B cell (primary cell): ENCODE data around the gene NPW. TPM values are rescaled to one million over a fixed set of nuclear protein-coding genes. Genes with fewer than 3 reads are reported as not detected.
A peak's percentile ranks its signal among the peaks of the same experiment; 100 is the strongest.

Experiments used
- ATAC-seq: fragments of 200-7000 bp; cut with Tn5 transposase; one replicate; pipeline ENCODE4 v1.10.0; 2021; ENCODE audit warnings: low read depth, mild to moderate bottlenecking, moderate number of reproducible peaks, moderate library complexity
- CTCF ChIA-PET: fragments of 350-600 bp; sonication (Branson Sonifier 250); formaldehyde crosslinking; loops from one replicate; lab custom pipeline; 2021; ENCODE audit warnings: antibody characterized with exemption, inconsistent platforms; lab: Charles Lee
- POLR2A ChIA-PET: fragments of 350-600 bp; sonication (Branson Sonifier 250); formaldehyde crosslinking; loops from one replicate; lab custom pipeline; 2021; ENCODE audit warnings: antibody characterized with exemption; lab: Charles Lee
- DNase-seq: peaks from one replicate; pipeline ENCODE4 v3.0.0; 2013
- H2AFZ ChIP-seq: 2 replicates; pipeline ENCODE4 v1.6.1; 2012; ENCODE audit warnings: mild to moderate bottlenecking, low read depth, low read length; ENCODE audit not compliant: insufficient read depth, poor library complexity, severe bottlenecking
- H3K27ac ChIP-seq, 2 donors: 1 replicate in 1 of 2; 2 replicates in 1 of 2; pipeline ENCODE4 v1.5.1; 2012 to 2013; ENCODE audit warnings: low read length in 2 of 2, mild to moderate bottlenecking in 2 of 2, moderate library complexity in 1 of 2
- H3K27me3 ChIP-seq, 4 experiments: fragments of 200-600 bp in 1 of 4; sonication (generic) in 1 of 4; replicated peaks in 1 of 4; 1 replicate in 2 of 4; 2 replicates in 2 of 4; pipeline versions ENCODE4 v1.6.1 to v1.7.0; 2013 to 2016; ENCODE audit warnings: low read length in 3 of 4, mild to moderate bottlenecking in 2 of 4, mixed read lengths in 1 of 4, moderate library complexity in 1 of 4; ENCODE audit not compliant: insufficient read depth in 4 of 4, control insufficient read depth in 3 of 4; ENCODE audit errors: control extremely low read depth in 1 of 4
- H3K36me3 ChIP-seq, 2 experiments: replicated peaks in 1 of 2; 1 replicate in 1 of 2; 2 replicates in 1 of 2; pipeline versions ENCODE4 v1.6.1 to v1.7.1; 2013; ENCODE audit warnings: low read length in 1 of 2; ENCODE audit not compliant: insufficient read depth in 2 of 2, control insufficient read depth in 1 of 2; ENCODE audit errors: control extremely low read depth in 1 of 2, extremely low read depth in 1 of 2
- H3K4me1 ChIP-seq, 2 donors: fragments of 200-600 bp in 1 of 2; sonication (generic) in 1 of 2; 1 replicate in 1 of 2; 2 replicates in 1 of 2; pipeline versions ENCODE4 v1.5.1 to v1.6.1; 2013 to 2017; ENCODE audit warnings: low read length in 2 of 2; ENCODE audit not compliant: control insufficient read depth in 2 of 2, insufficient read depth in 2 of 2
- H3K4me2 ChIP-seq: replicated peaks from 2 replicates; pipeline ENCODE3; 2012; ENCODE audit warnings: mild to moderate bottlenecking, low read depth, low read length; ENCODE audit not compliant: poor library complexity, severe bottlenecking
- H3K4me3 ChIP-seq, 5 experiments: fragments of 200-600 bp in 1 of 5; sonication (generic) in 1 of 5; 1 replicate in 3 of 5; 2 replicates in 2 of 5; pipeline versions ENCODE4 v1.5.1 to v1.7.0; 2011 to 2016; ENCODE audit warnings: low read length in 4 of 5, mild to moderate bottlenecking in 4 of 5, low read depth in 2 of 5, control low read depth in 1 of 5, moderate library complexity in 1 of 5; ENCODE audit not compliant: insufficient read depth in 1 of 5; ENCODE audit errors: control extremely low read depth in 1 of 5, extremely low read depth in 1 of 5
- H3K79me2 ChIP-seq: fragments of 200-600 bp; sonication (generic); one replicate; pipeline ENCODE4 v1.6.0; 2016; ENCODE audit warnings: low read length; ENCODE audit not compliant: control insufficient read depth, insufficient read depth
- H3K9ac ChIP-seq: fragments of 200-600 bp; sonication (generic); 2 replicates; pipeline ENCODE4 v1.6.1; 2017; ENCODE audit warnings: mild to moderate bottlenecking, low read length, moderate library complexity
- H3K9me3 ChIP-seq, 3 donors: one replicate each; pipeline versions ENCODE4 v1.6.1 to v1.7.1; 2013; ENCODE audit warnings: low read length in 2 of 3; ENCODE audit not compliant: control insufficient read depth in 2 of 3, insufficient read depth in 1 of 3; ENCODE audit errors: control extremely low read depth in 1 of 3
- H4K20me1 ChIP-seq: 2 replicates; pipeline ENCODE4 v1.6.0; 2012; ENCODE audit warnings: mild to moderate bottlenecking, low read length; ENCODE audit not compliant: insufficient read depth, control insufficient read depth, poor library complexity, severe bottlenecking
- H3K27ac Mint-ChIP-seq: one replicate; pipeline ENCODE4 v1.8.0; 2021; ENCODE audit warnings: mixed read lengths
- H3K27me3 Mint-ChIP-seq: one replicate; pipeline ENCODE4 v1.8.0; 2021; ENCODE audit warnings: mixed read lengths
- H3K4me1 Mint-ChIP-seq: one replicate; pipeline ENCODE4 v1.8.0; 2021; ENCODE audit warnings: mixed read lengths
- H3K4me3 Mint-ChIP-seq: one replicate; pipeline ENCODE4 v1.8.0; 2021; ENCODE audit warnings: mixed read lengths
- H3K9me3 Mint-ChIP-seq: one replicate; pipeline ENCODE4 v1.8.0; 2022; ENCODE audit warnings: mixed read lengths; ENCODE audit not compliant: insufficient read depth
- CTCF ChIP-seq: fragments of 200-600 bp; IDR thresholded peaks from one replicate; pipeline ENCODE4 v1.8.0; 2022; ENCODE audit warnings: antibody characterized with exemption, mild to moderate bottlenecking
- EZH2 ChIP-seq: IDR thresholded peaks from 2 replicates; pipeline ENCODE4 v1.6.1; 2012; ENCODE audit warnings: borderline replicate concordance, low read depth, mild to moderate bottlenecking, moderate library complexity, low read length; ENCODE audit not compliant: insufficient read depth, poor library complexity, severe bottlenecking
- WGBS: methylation state at CpG from one replicate; pipeline ENCODE4 v1.1.5; 2013; ENCODE audit warnings: missing lambda C conversion rate; ENCODE audit not compliant: insufficient coverage; 5-methylcytosine and 5-hydroxymethylcytosine counted together
- intact Hi-C: fragments of 100-400 bp; cut with micrococcal nuclease; formaldehyde crosslinking; loops from one replicate; pipeline ENCODE4 v1.10.0; 2022
- polyA plus RNA-seq: library from polyadenylated mRNA; depleted of rRNA; stranded (reverse); fragments of >200 nt; gene quantifications from 2 replicates; pipeline ENCODE4 v1.2.3, GENCODE V29; 2012
- total RNA-seq, 2 donors: library from RNA; stranded (reverse); fragments of 120-200 nt in 1 of 2; gene quantifications; 1 replicate in 1 of 2; 2 replicates in 1 of 2; pipeline versions ENCODE4 v1.2.3 to v1.2.4, GENCODE V29; 2013 to 2022

The NPW gene
- total and polyA plus RNA-seq, 2 donors (not counting 1 experiment from before 2014, with no cell fraction given) = 0.13 to 1.7 TPM

DNA sequence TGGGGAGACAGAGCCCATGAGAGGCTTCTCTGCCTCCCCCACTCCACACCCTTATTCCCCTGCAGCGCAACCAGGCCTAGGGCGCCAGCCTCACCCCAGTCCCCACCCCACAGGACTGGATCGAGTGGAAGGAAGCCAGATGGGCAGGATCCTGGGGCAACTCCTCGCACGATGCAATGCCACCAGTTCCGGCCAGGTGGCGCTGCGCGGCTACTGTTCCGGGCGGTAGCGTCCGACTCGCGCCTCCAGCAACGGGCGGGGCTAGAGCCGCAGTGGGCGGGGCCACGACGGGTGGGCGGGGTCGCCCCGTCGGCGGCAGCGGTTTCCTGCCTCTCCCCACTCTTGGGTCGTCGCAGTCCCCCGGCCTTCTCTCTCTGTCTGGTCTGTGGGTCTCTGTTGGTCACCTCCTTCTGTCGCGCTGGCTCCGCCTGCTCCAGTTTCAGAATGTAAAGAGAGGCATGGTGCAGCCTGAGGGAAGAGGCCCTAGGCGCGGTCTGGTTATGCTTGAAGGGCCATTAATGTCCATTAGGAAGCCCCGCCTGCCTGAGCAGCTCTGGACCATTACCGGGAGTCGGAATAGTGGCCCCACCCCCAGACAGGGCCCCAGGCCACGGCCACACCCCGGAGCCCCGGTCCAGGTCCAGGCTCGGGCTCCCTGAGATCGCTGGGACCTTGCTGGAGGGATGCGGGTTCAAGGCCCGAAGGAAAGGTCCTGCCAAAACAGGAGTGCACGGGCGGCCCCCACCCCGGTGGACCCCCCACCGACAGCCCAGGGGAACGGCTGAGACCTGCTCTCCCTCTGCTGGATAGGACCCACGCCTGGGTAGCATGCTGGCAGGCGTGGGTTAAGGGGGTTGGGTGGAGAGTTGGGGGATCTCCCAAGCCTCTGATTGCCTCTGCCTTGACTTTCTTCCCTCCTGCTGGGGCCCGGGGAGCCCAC is 3.8 kb downstream of the NPW start:
- no peaks in the 10 kb centered on the region for H3K9me3 ChIP-seq
- peak overlapping the region; percentile 61 for H3K9ac ChIP-seq
- peak overlapping the region; percentile 93 for H2AFZ ChIP-seq
- ChIA-PET POLR2A (interaction anchor here (0.6 to 1.5 kb wide), 4 partner anchors 9 to 858 kb away, joined by 3 to 9 read pairs (median 5); partner anchors contain the start of gene TRAF7), CTCF (interaction anchor here (0.6 to 4.7 kb wide), 19 partner anchors 10 to 478 kb away, joined by 3 to 35 read pairs (median 4); partner anchors contain the start of genes NTHL1, PKD1, RAB26 and TRAF7)
- Mint-ChIP-seq H3K9me3 (no peaks in the 10 kb centered on the region), H3K27ac (peak overlapping the region; percentile 85), H3K27me3 (peaks cover 25% of the 10 kb centered on the region), H3K4me1 (peaks cover 19% of the 10 kb centered on the region), H3K4me3 (peak overlapping the region; percentile 88)
- peak overlapping the region in 4 of 5 experiments; percentile 34 to 57 (median 42) for H3K4me3 ChIP-seq
- 14% methylated on average over 49 of the region's 53 CpGs for WGBS
- TF ChIP-seq EZH2 (no peak), CTCF (peak; percentile 90)
- no peaks in the 10 kb centered on the region for H3K79me2 ChIP-seq
- intact Hi-C loops = loop anchor here (1.0 to 10.0 kb wide), 8 partner anchors 14 to 481 kb away; partner anchors contain the start of genes E4F1, ECI1, NTHL1 and RPS2
- H3K4me1 ChIP-seq = peaks cover 34 to 41% of the 10 kb centered on the region in 2 donors
- peaks cover 0 to 65% (median 27%) of the 10 kb centered on the region in 4 experiments for H3K27me3 ChIP-seq
- no peaks in the 10 kb centered on the region for H4K20me1 ChIP-seq
- H3K4me2 ChIP-seq = peak overlapping the region; percentile 81
- peak; percentile 94 for ATAC-seq
- no peak overlapping the region for H3K27ac ChIP-seq
- peak; percentile 94 for DNase-seq
- no peaks in the 10 kb centered on the region for H3K36me3 ChIP-seq
